Karpas-422 (cell line): Measurements from ENCODE around the gene C1orf52. TPM values are rescaled to one million over a fixed set of nuclear protein-coding genes. Genes with fewer than 3 reads are reported as not detected.

Source experiments
- DNase-seq: peaks from one replicate; pipeline ENCODE4 v3.0.0-alpha.2; 2015
- H2AFZ ChIP-seq: fragments of 200-600 bp; sonication (generic); 2 replicates; pipeline ENCODE4 v1.6.1; 2014; ENCODE audit warnings: antibody characterized with exemption, low read length, mixed read lengths
- H3K27ac ChIP-seq: fragments of 200-600 bp; sonication (generic); 2 replicates; pipeline ENCODE4 v1.5.1; 2014; ENCODE audit warnings: mild to moderate bottlenecking, low read length, moderate library complexity
- H3K27me3 ChIP-seq: fragments of 200-600 bp; sonication (generic); 2 replicates; pipeline ENCODE4 v1.6.1; 2014; ENCODE audit warnings: low read length, mixed read lengths
- H3K36me3 ChIP-seq: fragments of 200-600 bp; sonication (generic); 2 replicates; pipeline ENCODE4 v1.6.1; 2014; ENCODE audit warnings: low read length, mixed read lengths; ENCODE audit not compliant: insufficient read depth
- H3K4me1 ChIP-seq: fragments of 200-600 bp; sonication (generic); 2 replicates; pipeline ENCODE4 v1.6.1; 2014; ENCODE audit warnings: mild to moderate bottlenecking, low read length, mixed read lengths
- H3K4me2 ChIP-seq: fragments of 200-600 bp; sonication (generic); 2 replicates; pipeline ENCODE4 v1.6.1; 2014; ENCODE audit warnings: low read length, low read depth, mild to moderate bottlenecking; ENCODE audit not compliant: poor library complexity, severe bottlenecking
- H3K4me3 ChIP-seq: fragments of 200-600 bp; sonication (generic); 2 replicates; pipeline ENCODE4 v1.5.1; 2014; ENCODE audit warnings: mild to moderate bottlenecking, antibody characterized with exemption, low read length, mixed read lengths
- H3K79me2 ChIP-seq: fragments of 200-600 bp; sonication (generic); 2 replicates; pipeline ENCODE4 v1.6.1; 2014; ENCODE audit warnings: mild to moderate bottlenecking, low read length, mixed read lengths
- H3K9ac ChIP-seq: fragments of 200-600 bp; sonication (generic); 2 replicates; pipeline ENCODE4 v1.6.0; 2014; ENCODE audit warnings: low read length
- H3K9me2 ChIP-seq: fragments of 200-600 bp; sonication (generic), shearing (Covaris generic); replicated peaks from 2 replicates; pipeline ENCODE4 v1.6.0; 2014; ENCODE audit warnings: mild to moderate bottlenecking, low read length, moderate library complexity; ENCODE audit not compliant: insufficient read depth
- H3K9me3 ChIP-seq: fragments of 300-700, 200-600 bp; sonication (generic); 2 replicates; pipeline ENCODE4 v1.6.1; 2014; ENCODE audit warnings: low read length, mixed read lengths
- H4K20me1 ChIP-seq: fragments of 200-600 bp; sonication (generic); 2 replicates; pipeline ENCODE4 v1.6.1; 2014; ENCODE audit warnings: mild to moderate bottlenecking, antibody characterized with exemption, low read length, low read depth; ENCODE audit not compliant: insufficient read depth
- total RNA-seq: library from RNA; depleted of rRNA; stranded (reverse); fragments of >200 nt; shearing (Covaris generic); gene quantifications from 2 replicates; pipeline ENCODE4 v1.2.3, GENCODE V29; 2014; ENCODE audit warnings: low replicate concordance

Gene C1orf52
- total RNA-seq, 1 experiment from 2014 or later = 17.8 TPM

DNA sequence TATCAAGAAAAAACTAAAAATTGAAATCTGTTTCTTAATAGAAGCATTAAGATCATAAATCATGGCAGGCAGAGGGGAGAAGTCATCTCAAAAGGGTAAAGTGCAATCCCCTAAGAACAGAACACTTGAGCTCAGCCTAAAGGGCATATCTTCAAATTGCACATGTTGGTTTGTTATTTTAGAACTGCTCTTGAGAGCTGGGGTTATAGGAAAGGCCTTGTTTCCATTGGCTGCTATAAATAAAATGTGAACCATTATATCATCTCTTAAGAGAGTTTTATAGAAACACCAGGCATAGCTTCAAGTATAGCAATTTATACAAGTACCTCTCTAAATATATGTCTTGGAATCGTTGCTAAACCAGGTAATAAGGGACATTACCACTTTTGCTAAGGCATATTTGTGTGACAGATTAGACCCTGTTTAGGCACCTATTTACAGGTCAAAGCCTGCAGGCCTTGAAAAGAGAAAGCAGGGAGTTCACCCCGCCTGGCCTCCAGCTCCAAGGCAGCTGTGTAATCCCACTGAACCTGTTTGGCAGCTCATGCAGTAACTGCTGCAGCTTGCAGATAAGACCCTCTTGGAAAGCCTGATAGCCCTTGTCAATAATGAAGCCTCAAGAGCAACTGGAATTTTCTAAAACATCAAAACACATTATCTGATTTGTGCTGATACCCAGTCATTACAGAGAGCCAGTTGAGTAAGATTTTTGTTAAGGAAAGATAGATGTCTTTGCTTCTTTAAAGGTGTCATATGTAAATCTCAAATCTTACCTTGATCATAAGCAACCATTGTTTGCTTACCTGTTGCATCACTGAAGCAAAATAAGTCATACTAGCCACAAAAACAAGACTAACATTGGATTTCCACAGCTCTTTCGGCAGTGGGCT lies 34.5 kb downstream of the C1orf52 start:
- no peaks in the 10 kb centered on the region for H4K20me1 ChIP-seq
- H3K4me1 ChIP-seq = no peaks in the 10 kb centered on the region
- H2AFZ ChIP-seq = no peak overlapping the region
- no peak overlapping the region for H3K27ac ChIP-seq
- H3K9me3 ChIP-seq = no peaks in the 10 kb centered on the region
- no peak overlapping the region for H3K9ac ChIP-seq
- no peaks in the 10 kb centered on the region for H3K27me3 ChIP-seq
- no peak overlapping the region for H3K4me3 ChIP-seq
- no peaks in the 10 kb centered on the region for H3K9me2 ChIP-seq
- H3K4me2 ChIP-seq = no peak overlapping the region
- no peaks in the 10 kb centered on the region for H3K36me3 ChIP-seq
- no peak for DNase-seq
- H3K79me2 ChIP-seq = no peaks in the 10 kb centered on the region

DNA sequence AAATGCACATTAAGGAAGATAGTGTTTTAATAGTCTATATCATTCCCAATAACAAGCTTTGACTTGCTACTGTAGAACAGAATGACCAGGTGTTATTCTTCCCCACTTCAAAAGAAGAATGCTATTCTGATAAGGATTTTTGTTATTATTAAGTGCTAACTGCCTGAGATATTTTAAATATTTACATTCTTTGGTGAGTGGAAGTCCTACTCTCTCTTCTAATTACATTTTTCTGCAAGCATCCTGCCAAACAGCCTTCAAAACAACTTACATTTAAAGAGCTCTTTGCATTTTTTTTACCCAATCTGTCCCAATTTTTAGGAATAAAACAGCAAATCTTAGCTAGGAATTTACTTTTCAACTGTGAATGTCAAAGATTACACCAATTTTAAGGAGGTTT lies 35.2 kb downstream of the C1orf52 start:
- Histone ChIP-seq H3K79me2 (no peaks in the 10 kb centered on the region), H2AFZ (no peak overlapping the region), H3K4me3 (no peak overlapping the region), H3K4me1 (no peaks in the 10 kb centered on the region), H3K27me3 (no peaks in the 10 kb centered on the region), H4K20me1 (no peaks in the 10 kb centered on the region), H3K36me3 (no peaks in the 10 kb centered on the region), H3K4me2 (no peak overlapping the region), H3K9me2 (no peaks in the 10 kb centered on the region), H3K27ac (no peak overlapping the region), H3K9me3 (no peaks in the 10 kb centered on the region), H3K9ac (no peak overlapping the region)
- DNase-seq = no peak

DNA sequence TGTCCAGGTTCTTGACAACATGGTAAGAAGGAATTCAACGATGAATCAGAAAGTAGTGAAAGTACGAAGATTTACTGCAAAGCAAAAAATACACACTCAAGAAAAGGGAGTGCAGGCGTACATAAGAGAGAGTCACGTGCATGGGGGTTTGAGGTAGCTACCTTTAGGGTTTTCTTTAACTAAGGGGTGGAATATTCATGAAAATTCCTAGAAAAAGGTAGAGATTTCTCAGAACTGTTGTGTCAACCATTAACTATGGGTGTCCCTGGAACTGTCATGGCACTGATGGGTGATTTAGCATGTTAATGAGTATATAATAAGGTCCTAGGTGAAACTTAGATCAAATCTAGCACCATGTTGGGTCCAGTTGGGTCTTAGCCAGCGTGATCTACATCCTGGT lies 36.1 kb downstream of the C1orf52 start:
- no peaks in the 10 kb centered on the region for H3K27me3 ChIP-seq
- H3K9me2 ChIP-seq = no peaks in the 10 kb centered on the region
- DNase-seq = no peak
- no peak overlapping the region for H3K4me2 ChIP-seq
- no peaks in the 10 kb centered on the region for H3K36me3 ChIP-seq
- H3K4me1 ChIP-seq = no peaks in the 10 kb centered on the region
- no peak overlapping the region for H3K9ac ChIP-seq
- no peaks in the 10 kb centered on the region for H3K9me3 ChIP-seq
- H3K27ac ChIP-seq = no peak overlapping the region
- H3K79me2 ChIP-seq = no peaks in the 10 kb centered on the region
- no peaks in the 10 kb centered on the region for H4K20me1 ChIP-seq
- H2AFZ ChIP-seq = no peak overlapping the region
- H3K4me3 ChIP-seq = no peak overlapping the region

DNA sequence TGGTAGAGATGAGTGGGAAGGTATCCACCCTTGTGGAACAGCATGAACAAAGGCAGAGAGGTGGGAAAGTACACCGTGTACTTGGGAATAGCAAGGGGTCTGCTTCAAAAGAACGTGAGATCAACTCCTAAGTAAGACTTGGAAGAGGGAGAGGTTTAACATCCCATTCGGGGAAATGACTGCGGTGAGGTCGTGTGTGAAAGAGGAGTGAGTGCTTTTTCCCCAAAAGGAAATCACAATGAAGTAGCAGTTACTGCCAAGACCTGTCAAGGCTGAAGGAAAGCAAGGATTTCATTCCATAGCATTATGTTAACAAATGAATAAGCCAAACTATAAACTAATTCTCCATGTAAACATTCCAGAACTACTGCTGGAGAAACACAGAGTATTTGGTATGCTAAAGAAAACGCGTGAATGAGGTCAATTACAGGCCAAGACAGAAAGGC lies 38.7 kb downstream of the C1orf52 start:
- H3K79me2 ChIP-seq = no peaks in the 10 kb centered on the region
- no peaks in the 10 kb centered on the region for H3K27me3 ChIP-seq
- H3K4me2 ChIP-seq = no peak overlapping the region
- H3K4me3 ChIP-seq = no peak overlapping the region
- H4K20me1 ChIP-seq = no peaks in the 10 kb centered on the region
- no peaks in the 10 kb centered on the region for H3K36me3 ChIP-seq
- H3K9ac ChIP-seq = no peak overlapping the region
- no peak overlapping the region for H3K27ac ChIP-seq
- no peaks in the 10 kb centered on the region for H3K4me1 ChIP-seq
- no peaks in the 10 kb centered on the region for H3K9me3 ChIP-seq
- no peak overlapping the region for H2AFZ ChIP-seq
- DNase-seq = no peak
- no peaks in the 10 kb centered on the region for H3K9me2 ChIP-seq

DNA sequence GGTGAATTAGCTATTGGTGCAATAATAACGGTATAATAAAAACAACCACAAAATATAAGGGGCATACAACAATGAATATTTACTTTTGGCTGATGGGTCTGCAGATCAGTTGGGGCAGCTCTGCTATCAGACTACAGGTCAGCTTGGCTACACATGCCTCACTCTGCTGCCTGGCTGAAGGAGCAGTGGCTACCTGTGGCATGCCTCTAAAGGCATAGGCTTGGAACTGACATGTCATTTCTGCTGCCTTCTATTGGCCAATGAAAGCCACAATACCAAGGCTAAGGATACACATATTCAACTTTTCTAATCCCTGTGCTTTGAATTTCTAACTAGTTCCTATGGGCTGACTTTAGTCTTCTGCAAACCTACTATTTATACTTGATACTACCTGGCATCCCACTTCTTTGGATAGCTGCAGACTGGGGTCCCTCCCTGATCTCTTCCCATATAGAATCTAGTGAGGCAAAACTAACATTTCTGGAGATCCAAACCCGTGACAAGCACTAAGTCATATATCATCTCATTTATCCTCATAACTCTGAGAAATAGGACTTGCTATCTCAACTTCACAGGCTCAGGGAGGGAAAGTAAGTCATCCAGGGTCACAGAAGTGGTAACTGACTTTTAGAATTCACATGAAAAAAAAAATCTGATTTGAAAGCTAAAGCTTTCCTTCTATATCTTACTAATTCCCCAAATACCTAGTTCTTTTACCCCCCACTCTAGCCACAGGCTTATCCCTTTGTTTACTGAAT lies 39.4 kb downstream of the C1orf52 start:
- no peak overlapping the region for H3K4me3 ChIP-seq
- no peak overlapping the region for H3K4me2 ChIP-seq
- no peaks in the 10 kb centered on the region for H3K36me3 ChIP-seq
- no peaks in the 10 kb centered on the region for H3K4me1 ChIP-seq
- H3K9me3 ChIP-seq = no peaks in the 10 kb centered on the region
- H3K27ac ChIP-seq = no peak overlapping the region
- no peaks in the 10 kb centered on the region for H3K9me2 ChIP-seq
- DNase-seq = no peak
- H4K20me1 ChIP-seq = no peaks in the 10 kb centered on the region
- H2AFZ ChIP-seq = no peak overlapping the region
- H3K79me2 ChIP-seq = no peaks in the 10 kb centered on the region
- H3K9ac ChIP-seq = no peak overlapping the region
- no peaks in the 10 kb centered on the region for H3K27me3 ChIP-seq

DNA sequence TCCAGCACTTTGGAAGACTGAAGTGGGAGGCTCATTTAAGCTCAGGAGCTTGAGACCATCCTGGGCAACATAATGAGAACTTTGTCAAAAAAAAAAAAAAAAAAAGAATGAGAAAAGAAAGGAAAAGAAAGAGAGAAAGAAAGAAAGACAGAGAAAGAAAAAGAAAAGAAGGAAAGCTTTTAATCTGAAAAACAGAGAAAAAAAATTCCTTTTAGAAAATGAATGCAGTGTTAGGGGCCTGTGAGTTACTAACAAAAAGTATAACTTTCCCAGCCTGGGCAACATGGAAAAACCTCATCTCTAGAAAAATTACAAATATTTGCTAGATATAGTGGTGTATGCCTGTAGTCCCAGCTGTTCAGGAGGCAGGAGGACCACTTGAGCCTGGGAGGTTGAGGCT lies 42.8 kb downstream of the C1orf52 start:
- Histone ChIP-seq H3K36me3 (no peaks in the 10 kb centered on the region), H3K27ac (no peak overlapping the region)
- no peak for DNase-seq

DNA sequence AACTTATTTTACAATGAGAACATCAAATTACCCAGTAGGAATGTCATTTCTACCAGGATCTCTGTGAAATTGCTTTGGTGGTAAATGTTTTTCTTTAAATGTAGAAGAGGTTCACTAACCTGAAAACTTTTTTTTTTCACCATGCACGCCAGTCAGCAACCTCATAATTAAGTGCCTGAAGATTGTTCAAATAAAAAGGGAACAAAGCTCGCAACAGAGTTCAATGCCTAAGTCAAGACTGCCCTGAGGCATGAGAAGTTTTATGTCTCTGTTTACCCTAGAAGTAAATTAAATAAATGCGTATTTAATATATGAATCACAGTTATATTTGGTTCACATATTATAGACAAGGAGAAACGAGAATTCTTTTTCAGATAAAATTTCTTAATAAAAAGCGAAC lies 44.8 kb downstream of the C1orf52 start:
- Histone ChIP-seq H3K27me3 (no peaks in the 10 kb centered on the region), H3K9me3 (no peaks in the 10 kb centered on the region), H3K36me3 (no peaks in the 10 kb centered on the region), H3K9me2 (no peaks in the 10 kb centered on the region), H3K4me1 (no peaks in the 10 kb centered on the region), H2AFZ (no peak overlapping the region), H3K9ac (no peak overlapping the region), H4K20me1 (no peaks in the 10 kb centered on the region), H3K27ac (no peak overlapping the region), H3K4me2 (no peak overlapping the region), H3K4me3 (no peak overlapping the region), H3K79me2 (no peaks in the 10 kb centered on the region)
- DNase-seq = no peak

More for the DNA sequence above, 42.8 kb downstream of the C1orf52 start:
- Histone ChIP-seq H3K4me3 (no peak overlapping the region), H4K20me1 (no peaks in the 10 kb centered on the region), H3K9me3 (no peaks in the 10 kb centered on the region), H3K79me2 (no peaks in the 10 kb centered on the region), H3K9me2 (no peaks in the 10 kb centered on the region), H3K4me2 (no peak overlapping the region), H3K9ac (no peak overlapping the region), H2AFZ (no peak overlapping the region), H3K27me3 (no peaks in the 10 kb centered on the region), H3K4me1 (no peaks in the 10 kb centered on the region)

DNA sequence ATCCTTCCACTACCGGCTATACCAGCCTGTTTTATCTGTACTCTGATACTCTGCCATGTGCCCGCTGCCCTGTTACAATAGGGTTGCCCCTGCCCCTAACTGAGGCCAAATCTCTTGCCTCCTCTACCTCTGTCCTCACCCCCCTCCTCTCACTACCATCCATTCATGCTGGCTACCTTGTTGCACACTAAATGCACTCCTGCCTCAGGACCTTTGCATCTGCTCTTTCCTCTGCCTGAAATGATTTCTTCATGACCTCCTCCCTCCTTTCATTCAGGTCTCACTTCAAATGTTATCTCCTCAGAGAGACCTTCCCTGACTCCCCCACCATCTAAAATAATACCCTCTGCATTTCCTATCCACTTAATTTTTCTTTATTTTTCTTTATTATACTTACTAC lies 51.0 kb downstream of the C1orf52 start:
- Histone ChIP-seq H3K27ac (no peak overlapping the region), H3K79me2 (no peaks in the 10 kb centered on the region), H4K20me1 (no peaks in the 10 kb centered on the region), H2AFZ (no peak overlapping the region), H3K27me3 (no peaks in the 10 kb centered on the region), H3K9me3 (no peaks in the 10 kb centered on the region), H3K9me2 (no peaks in the 10 kb centered on the region), H3K36me3 (no peaks in the 10 kb centered on the region), H3K4me2 (no peak overlapping the region), H3K4me3 (no peak overlapping the region), H3K4me1 (no peaks in the 10 kb centered on the region), H3K9ac (no peak overlapping the region)
- no peak for DNase-seq
